GM12873 (cell line): ENCODE measurements around the gene IL10RB.

ENCODE experiments used
- TF ChIP-seq, protein P1 (sequence below): IDR thresholded peaks from 2 replicates; pipeline ENCODE4 v1.5.1; 2012; ENCODE audit warnings: low read depth, mild to moderate bottlenecking, moderate library complexity, low read length, control low read depth; ENCODE audit not compliant: insufficient read depth; ENCODE audit errors: missing control alignments

IL10RB gene

DNA sequence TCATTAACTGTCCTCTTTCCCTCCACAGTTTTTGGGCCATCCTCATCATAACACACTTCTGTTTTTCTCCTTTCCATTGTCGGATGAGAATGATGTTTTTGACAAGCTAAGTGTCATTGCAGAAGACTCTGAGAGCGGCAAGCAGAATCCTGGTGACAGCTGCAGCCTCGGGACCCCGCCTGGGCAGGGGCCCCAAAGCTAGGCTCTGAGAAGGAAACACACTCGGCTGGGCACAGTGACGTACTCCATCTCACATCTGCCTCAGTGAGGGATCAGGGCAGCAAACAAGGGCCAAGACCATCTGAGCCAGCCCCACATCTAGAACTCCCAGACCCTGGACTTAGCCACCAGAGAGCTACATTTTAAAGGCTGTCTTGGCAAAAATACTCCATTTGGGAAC lies 30.0 kb downstream of the IL10RB start:
- TF ChIP-seq, protein P1, sequence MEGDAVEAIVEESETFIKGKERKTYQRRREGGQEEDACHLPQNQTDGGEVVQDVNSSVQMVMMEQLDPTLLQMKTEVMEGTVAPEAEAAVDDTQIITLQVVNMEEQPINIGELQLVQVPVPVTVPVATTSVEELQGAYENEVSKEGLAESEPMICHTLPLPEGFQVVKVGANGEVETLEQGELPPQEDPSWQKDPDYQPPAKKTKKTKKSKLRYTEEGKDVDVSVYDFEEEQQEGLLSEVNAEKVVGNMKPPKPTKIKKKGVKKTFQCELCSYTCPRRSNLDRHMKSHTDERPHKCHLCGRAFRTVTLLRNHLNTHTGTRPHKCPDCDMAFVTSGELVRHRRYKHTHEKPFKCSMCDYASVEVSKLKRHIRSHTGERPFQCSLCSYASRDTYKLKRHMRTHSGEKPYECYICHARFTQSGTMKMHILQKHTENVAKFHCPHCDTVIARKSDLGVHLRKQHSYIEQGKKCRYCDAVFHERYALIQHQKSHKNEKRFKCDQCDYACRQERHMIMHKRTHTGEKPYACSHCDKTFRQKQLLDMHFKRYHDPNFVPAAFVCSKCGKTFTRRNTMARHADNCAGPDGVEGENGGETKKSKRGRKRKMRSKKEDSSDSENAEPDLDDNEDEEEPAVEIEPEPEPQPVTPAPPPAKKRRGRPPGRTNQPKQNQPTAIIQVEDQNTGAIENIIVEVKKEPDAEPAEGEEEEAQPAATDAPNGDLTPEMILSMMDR, result no peak

DNA sequence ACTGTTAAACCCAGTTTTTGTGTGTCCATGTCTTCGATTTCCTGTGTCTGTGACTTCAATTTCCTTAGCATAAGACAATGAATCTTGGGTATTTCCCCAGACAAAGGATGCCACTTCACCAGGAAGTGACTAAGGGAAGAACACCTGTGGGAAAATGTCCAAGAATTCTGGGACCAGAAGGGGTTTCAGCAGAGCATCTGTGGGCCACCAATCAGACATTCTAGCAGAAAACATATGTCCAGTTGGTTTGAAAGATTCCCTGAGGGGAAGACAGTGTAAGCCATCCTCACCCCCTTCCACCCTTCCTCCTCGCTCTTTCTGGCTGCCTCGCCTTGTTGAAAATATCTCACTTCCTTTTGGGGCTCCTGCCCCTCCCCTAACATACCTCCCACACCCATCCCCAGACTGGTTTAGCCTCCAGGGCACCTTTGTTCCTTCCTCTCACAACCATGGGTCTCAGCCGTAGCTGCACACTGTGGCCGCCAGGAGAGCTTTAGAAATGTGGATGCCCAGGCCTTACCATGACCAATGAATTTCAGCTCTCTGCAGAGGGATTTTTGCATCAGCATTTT lies 33.1 kb downstream of the IL10RB start:
- TF ChIP-seq, protein P1, result peak; percentile 57

- TF ChIP-seq, protein P1, result no peak
Measured at GRCh38 chr21:33300701-33301631, 34.8 kb downstream of the IL10RB start.

GRCh38 chr21:33301632-33302002 lies 35.5 kb downstream of the IL10RB start:
- TF ChIP-seq, protein P1, result no peak

DNA sequence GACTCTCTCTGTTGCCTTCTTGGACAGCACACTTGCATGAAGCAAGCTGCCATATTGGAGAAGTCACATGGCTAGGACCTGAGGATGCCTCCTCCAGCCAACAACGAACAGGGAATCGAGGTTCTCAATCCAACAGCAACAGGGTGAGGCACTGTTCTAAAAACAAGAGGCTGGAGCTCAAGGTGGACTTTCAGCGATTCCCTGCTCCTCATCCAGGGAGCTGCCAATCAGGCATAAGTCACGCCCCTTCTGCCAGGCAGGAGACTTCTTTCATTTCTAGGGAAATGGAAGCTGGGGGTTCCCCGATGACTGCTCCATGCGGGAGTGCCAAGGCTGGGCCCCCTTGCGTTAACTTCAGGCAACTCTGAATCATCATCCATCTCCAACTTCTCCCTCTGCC lies 35.9 kb downstream of the IL10RB start:
- TF ChIP-seq, protein P1, result no peak

DNA sequence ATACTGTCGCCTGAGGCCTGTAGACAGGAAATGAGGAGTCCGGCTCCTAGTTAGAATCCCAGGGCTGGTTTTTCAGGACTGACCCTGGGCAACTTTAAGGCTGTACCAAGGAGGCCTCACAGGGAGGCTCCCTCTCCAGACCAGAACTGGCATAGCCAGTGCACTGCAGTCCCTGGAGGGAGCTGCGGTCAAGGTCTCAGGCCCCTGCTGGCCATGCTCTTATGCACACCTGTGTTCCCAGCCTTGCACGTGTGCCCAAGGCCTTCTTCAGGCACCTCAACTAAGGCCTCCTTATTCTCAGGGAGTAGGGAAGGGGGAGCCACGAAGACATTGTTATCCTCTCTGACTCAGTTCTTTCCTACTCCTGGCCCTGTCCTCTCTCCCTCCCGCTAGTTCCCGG lies 36.6 kb downstream of the IL10RB start:
- TF ChIP-seq, protein P1, result no peak

DNA sequence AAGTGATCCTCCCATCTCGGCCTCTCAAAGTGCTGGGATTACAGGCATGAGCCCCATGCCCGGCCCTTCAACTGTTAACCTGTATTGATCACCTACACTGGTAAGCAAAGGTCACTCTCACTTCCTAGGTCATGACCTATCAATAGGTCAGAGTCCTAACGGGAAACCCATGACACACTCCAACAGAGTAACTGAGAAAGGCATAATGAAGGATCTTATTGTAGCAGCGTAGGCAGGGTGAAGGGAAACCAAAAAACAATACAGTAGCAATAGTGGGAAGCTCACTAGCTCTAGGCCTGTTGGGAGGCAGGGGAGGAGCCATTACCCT lies 39.1 kb downstream of the IL10RB start:
- TF ChIP-seq, protein P1, result no peak
